Mucosa of rectum (tissue), 2 donors: ENCODE data around the gene UBA1.

ENCODE experiments used
- H3K27ac ChIP-seq, 2 donors: one replicate each; pipeline ENCODE4 v1.7.0; 2013; ENCODE audit warnings: inconsistent platforms in 2 of 2, low read depth in 2 of 2, low read length in 2 of 2
- H3K27me3 ChIP-seq, 2 donors: one replicate each; pipeline ENCODE4 v1.7.0; 2013; ENCODE audit warnings: low read length in 2 of 2; ENCODE audit not compliant: control insufficient read depth in 2 of 2, insufficient read depth in 2 of 2
- H3K36me3 ChIP-seq, 2 donors: one replicate each; pipeline ENCODE4 v1.7.0; 2013; ENCODE audit warnings: low read length in 2 of 2; ENCODE audit not compliant: control insufficient read depth in 2 of 2, insufficient read depth in 2 of 2
- H3K4me1 ChIP-seq, 2 donors: one replicate each; pipeline ENCODE4 v1.7.0; 2013; ENCODE audit warnings: low read length in 2 of 2, mild to moderate bottlenecking in 1 of 2; ENCODE audit not compliant: control insufficient read depth in 2 of 2, insufficient read depth in 2 of 2
- H3K4me3 ChIP-seq, 2 donors: one replicate each; pipeline ENCODE4 v1.7.0; 2013; ENCODE audit warnings: low read length in 2 of 2
- H3K9ac ChIP-seq, 2 donors: one replicate each; pipeline ENCODE4 v1.7.0; 2013; ENCODE audit warnings: low read length in 2 of 2, low read depth in 1 of 2, mild to moderate bottlenecking in 1 of 2
- H3K9me3 ChIP-seq, 2 donors: one replicate each; pipeline ENCODE4 v1.7.0; 2013; ENCODE audit warnings: low read length in 2 of 2; ENCODE audit not compliant: control insufficient read depth in 2 of 2
- donor health status: healthy.
- donor health status: Normal muscosa, but diverticular disease.

The UBA1 gene

DNA sequence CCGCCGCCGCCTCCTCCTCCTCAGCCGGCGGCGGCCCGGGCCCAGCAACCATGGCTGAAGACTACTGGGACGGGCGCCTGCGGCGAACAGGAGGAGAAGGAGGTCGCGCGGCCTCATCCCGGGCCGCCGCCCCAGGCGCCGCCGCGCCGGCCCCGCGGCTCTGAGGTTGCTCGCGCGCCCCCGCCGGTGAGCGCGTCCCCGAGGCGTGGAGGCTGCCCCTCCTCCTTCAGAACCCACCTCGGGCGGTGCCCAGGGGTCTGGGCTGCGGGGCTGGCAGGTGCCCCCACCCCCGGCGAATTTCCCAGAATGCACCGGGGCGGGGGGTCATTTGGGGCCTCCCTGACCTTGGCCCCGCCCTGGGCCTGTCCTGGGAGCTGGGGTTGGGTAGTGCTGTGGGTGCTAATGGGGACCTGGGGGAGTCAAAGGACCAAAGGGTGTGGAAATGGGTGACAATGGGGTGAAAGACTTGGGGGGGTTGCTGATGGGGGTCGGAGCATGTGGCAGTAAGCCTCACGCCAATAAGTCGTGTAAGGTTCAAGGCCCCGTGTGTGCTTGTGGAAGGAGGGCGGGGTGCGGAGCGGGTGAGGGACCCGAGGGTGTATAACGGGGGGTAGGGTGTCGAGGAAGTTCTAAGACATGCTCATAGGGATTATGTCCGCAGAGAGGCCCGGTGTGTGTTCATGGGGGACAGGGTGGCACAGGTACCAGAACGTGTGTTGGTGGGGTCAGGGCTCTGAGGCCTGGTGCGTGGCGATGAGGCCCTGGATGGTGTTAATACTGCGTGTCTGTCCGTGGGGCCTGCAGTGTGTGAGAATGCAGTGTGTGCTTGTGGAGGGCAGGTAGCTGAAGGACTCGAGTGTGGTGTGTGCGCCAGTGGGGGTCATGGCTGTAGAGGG is 25.5 kb downstream of the UBA1 start:
- Histone ChIP-seq H3K4me1 (peaks cover 21 to 30% of the 10 kb centered on the region in 2 donors), H3K9me3 (no peaks in the 10 kb centered on the region), H3K27me3 (no peaks in the 10 kb centered on the region), H3K27ac (peak overlapping the region; percentile 87 to 93), H3K4me3 (peak overlapping the region; percentile 84 to 91), H3K9ac (peak overlapping the region; percentile 78 to 88), H3K36me3 (peaks cover 35 to 37% of the 10 kb centered on the region in 2 donors)

GRCh38 chrX:47221756-47222155 is 28.1 kb downstream of the UBA1 start:
- H3K9ac ChIP-seq = no peak overlapping the region
- H3K27ac ChIP-seq = no peak overlapping the region

GRCh38 chrX:47222751-47223350 is 29.2 kb downstream of the UBA1 start:
- no peaks in the 10 kb centered on the region for H3K9me3 ChIP-seq

More at GRCh38 chrX:47221756-47222155, 28.1 kb downstream of the UBA1 start:
- Histone ChIP-seq H3K9me3 (no peaks in the 10 kb centered on the region), H3K27me3 (no peaks in the 10 kb centered on the region), H3K36me3 (peaks cover 38 to 39% of the 10 kb centered on the region in 2 donors), H3K4me1 (peaks cover 18 to 24% of the 10 kb centered on the region in 2 donors), H3K4me3 (no peak overlapping the region)

DNA sequence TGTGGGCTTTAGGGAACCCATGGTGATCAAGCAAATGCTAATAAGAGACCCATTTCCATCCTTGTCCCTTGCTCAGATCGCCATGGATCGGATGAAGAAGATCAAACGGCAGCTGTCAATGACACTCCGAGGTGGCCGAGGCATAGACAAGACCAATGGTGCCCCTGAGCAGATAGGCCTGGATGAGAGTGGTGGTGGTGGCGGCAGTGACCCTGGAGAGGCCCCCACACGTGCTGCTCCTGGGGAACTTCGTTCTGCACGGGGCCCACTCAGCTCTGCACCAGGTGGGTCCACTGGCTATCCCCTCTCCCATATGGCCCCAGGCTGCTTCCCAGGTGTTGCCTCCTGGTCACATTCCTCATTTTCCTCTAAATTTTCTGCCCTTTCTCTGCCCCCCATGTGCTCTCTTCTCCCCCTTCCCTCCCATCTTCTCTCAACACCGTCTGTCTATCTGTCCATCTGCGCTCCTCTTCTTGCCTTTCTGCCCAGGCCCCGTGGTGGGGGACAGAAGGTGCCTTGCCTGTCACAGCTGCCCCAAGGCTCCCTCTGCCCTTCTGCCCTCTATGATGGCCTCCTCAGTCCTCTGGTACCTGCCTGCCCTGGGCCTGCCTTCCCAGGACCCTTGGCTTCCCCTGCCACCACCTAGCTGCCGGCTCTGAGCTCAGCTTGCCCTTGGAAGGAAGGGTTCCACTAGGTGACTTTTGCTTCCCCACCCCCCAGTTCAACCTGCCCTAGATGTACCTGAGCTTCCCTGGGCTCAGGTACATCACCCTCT is 30.0 kb downstream of the UBA1 start:
- H3K9ac ChIP-seq = no peak overlapping the region
- H3K36me3 ChIP-seq = peaks cover 48 to 53% of the 10 kb centered on the region in 2 donors
- no peaks in the 10 kb centered on the region for H3K9me3 ChIP-seq
- no peak overlapping the region for H3K4me3 ChIP-seq
- peaks cover 9 to 18% of the 10 kb centered on the region in 2 donors for H3K4me1 ChIP-seq
- no peak overlapping the region for H3K27ac ChIP-seq
- no peaks in the 10 kb centered on the region for H3K27me3 ChIP-seq

More at GRCh38 chrX:47222751-47223350, 29.2 kb downstream of the UBA1 start:
- peaks cover 42 to 48% of the 10 kb centered on the region in 2 donors for H3K36me3 ChIP-seq
- no peak overlapping the region for H3K9ac ChIP-seq
- H3K4me1 ChIP-seq = peaks cover 9 to 18% of the 10 kb centered on the region in 2 donors
- no peaks in the 10 kb centered on the region for H3K27me3 ChIP-seq
- H3K27ac ChIP-seq = no peak overlapping the region
- no peak overlapping the region for H3K4me3 ChIP-seq

GRCh38 chrX:47224266-47224895 is 30.8 kb downstream of the UBA1 start:
- no peak overlapping the region for H3K4me3 ChIP-seq
- no peaks in the 10 kb centered on the region for H3K9me3 ChIP-seq
- no peak overlapping the region for H3K27ac ChIP-seq
- H3K36me3 ChIP-seq = peaks cover 51 to 56% of the 10 kb centered on the region in 2 donors
- H3K9ac ChIP-seq = no peak overlapping the region
- peaks cover 6 to 15% of the 10 kb centered on the region in 2 donors for H3K4me1 ChIP-seq
- H3K27me3 ChIP-seq = no peaks in the 10 kb centered on the region

DNA sequence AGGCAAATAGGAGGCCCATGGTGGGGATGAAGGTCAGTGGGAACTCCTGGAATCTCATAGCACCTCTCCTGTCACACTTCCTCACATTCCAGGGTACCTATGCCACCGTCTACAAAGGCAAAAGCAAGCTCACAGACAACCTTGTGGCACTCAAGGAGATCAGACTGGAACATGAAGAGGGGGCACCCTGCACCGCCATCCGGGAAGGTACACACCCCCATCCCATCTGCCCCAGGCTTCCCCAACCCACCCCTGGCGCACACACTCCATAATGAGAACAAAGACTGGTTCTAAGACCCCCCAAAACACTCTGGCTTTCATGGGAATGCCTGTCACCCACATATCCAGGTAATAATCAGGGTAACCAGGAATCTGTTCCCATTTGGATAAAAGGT is 31.3 kb downstream of the UBA1 start:
- H3K9me3 ChIP-seq = no peaks in the 10 kb centered on the region
- H3K4me1 ChIP-seq = peaks cover 4 to 10% of the 10 kb centered on the region in 2 donors
- H3K4me3 ChIP-seq = no peak overlapping the region
- no peaks in the 10 kb centered on the region for H3K27me3 ChIP-seq
- no peak overlapping the region for H3K9ac ChIP-seq
- H3K36me3 ChIP-seq = peaks cover 51 to 56% of the 10 kb centered on the region in 2 donors
- no peak overlapping the region for H3K27ac ChIP-seq

- Histone ChIP-seq H3K9ac (no peak overlapping the region), H3K36me3 (peaks cover 51 to 56% of the 10 kb centered on the region in 2 donors), H3K27ac (no peak overlapping the region), H3K9me3 (no peaks in the 10 kb centered on the region), H3K4me1 (no peaks in the 10 kb centered on the region), H3K4me3 (no peak overlapping the region), H3K27me3 (peaks cover 0 to 2% of the 10 kb centered on the region in 2 donors)
These were observed 32.4 kb downstream of the UBA1 start for GRCh38 chrX:47226071-47226470.

DNA sequence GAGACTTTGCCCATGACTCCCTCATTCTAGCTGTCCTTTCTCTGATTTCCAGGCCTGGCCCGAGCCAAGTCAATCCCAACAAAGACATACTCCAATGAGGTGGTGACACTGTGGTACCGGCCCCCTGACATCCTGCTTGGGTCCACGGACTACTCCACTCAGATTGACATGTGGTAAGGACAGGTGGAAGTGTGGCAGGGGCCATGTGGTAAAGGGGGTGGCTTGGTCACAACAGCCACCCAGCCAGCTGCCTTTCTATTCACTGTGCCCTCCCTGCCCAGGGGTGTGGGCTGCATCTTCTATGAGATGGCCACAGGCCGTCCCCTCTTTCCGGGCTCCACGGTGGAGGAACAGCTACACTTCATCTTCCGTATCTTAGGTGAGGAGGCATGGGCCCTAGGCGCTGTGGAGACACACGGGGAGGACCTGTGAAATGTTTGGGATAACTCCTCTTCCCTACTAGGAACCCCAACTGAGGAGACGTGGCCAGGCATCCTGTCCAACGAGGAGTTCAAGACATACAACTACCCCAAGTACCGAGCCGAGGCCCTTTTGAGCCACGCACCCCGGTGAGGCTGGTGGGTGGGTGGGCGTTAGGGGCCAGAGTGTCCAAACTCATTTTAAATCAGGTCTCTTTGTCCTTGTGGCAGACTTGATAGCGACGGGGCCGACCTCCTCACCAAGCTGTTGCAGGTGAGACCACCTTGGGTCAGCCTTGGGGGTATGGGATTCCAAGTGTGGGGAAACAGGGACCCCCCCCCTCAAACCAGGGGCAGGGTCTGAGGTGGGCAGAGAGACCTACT is 33.1 kb downstream of the UBA1 start:
- H3K27ac ChIP-seq = no peak overlapping the region
- no peak overlapping the region for H3K9ac ChIP-seq
- no peaks in the 10 kb centered on the region for H3K4me1 ChIP-seq
- H3K27me3 ChIP-seq = peaks cover 0 to 2% of the 10 kb centered on the region in 2 donors
- no peaks in the 10 kb centered on the region for H3K9me3 ChIP-seq
- no peak overlapping the region for H3K4me3 ChIP-seq
- peaks cover 51 to 56% of the 10 kb centered on the region in 2 donors for H3K36me3 ChIP-seq

GRCh38 chrX:47227334-47227583 is 33.6 kb downstream of the UBA1 start:
- no peaks in the 10 kb centered on the region for H3K4me1 ChIP-seq
- no peak overlapping the region for H3K4me3 ChIP-seq
- H3K27ac ChIP-seq = no peak overlapping the region
- H3K27me3 ChIP-seq = peaks cover 0 to 2% of the 10 kb centered on the region in 2 donors
- H3K36me3 ChIP-seq = peaks cover 51 to 56% of the 10 kb centered on the region in 2 donors
- no peak overlapping the region for H3K9ac ChIP-seq
- no peaks in the 10 kb centered on the region for H3K9me3 ChIP-seq
